ENCODE results near the gene TTC6.

TTC6 gene

DNA sequence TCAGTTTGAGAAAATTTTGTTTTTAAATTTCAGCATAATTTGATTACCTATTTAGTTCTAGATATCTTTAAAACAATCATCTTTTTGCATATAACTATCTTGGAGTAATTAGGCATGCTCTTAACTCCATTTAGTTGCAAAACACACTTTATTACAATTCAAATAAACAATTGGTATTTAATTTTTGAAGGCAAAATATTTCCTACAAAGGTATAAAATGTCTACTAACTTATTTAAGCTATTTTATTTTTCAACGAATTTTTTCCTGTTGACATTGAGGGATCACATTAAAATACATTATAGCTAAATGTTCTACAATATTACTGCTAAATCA, 8.7 kb upstream of the TTC6 start:
- no peak for DNase-seq

DNA sequence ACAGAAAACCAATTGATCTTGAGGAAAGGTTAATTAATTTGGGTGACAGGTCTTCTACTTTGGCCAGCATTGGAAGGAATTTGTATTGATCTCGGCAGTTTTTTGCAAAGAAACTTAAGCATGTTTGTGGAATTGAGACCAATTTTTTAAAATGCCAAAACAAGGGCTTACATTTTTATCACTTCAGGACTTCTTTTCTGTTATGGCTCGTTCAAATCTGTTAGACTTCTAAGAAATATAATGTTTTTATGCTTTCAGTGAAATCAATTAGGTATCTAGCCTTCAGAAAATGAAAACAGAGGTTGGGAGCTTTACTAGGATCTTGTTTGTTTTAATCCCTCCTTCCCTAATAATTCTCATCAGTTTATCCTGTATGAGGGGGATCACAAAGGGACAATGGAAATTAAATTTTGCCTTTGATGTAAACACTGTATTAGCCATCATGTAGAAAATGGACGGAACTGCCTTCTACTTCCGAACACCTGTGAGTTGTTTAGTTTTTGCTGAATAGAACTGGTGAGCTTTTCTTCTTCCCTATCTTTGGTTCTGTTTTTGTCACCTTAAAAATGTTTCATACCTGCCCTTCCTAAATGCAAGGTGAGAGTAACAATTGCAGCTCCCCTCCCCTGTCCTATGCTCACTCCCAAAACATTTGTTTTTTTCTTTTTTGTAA, 8.2 kb upstream of the TTC6 start:
- no peak for DNase-seq

DNA sequence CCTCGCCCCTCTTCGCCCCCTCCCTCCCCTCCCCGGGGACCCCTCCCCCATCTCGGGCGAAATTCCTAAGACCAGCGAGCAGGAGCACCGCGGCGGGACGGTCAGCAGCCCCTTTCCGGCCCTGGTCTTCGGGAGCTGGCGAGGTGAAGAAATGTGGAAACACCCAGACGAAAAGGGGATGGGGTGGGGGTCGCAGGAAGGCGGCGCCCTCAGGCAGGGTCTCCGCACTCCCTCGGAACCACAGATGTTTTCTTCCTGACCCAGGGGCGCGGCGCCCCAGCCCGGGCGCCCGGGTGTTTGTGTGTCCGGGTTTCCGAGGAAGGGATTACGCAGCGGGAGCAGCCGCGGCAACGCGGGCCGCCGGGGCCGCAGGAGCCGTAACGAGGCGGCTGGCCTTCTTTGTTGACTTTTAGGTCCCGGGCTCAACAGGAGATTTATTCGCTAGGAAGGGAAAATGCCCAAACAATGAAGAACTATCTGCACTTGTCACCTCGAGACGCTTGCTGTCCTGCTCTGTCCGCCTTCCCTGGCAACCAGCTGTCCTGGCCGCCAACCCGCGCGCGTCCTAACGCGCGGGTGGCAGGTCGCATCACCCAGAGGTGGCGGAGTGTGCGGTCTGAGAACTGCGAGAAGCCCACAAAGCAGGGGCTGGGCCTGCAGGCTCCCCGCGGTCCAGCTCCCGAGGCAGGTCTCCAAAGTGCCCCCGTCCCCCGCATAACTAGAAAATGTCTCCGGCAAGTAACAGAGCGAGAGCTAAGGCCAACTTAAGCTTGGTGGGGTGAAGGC, 7.4 kb upstream of the TTC6 start:
- DNase-seq = no peak

DNA sequence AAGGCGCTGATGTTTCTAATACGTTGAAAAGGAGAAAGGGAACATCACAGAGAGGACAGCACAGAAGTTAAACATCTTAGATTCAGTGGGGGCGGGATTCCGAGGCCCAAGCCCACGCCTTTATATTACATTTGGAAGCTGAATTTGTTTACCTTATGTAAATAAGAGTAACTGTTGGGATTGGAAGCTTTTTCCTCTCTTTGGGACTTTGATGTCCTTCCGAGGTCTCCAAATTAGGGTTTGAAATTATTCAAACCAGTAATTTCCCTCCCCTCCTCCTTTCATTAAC, 6.8 kb upstream of the TTC6 start:
- no peak for DNase-seq

DNA sequence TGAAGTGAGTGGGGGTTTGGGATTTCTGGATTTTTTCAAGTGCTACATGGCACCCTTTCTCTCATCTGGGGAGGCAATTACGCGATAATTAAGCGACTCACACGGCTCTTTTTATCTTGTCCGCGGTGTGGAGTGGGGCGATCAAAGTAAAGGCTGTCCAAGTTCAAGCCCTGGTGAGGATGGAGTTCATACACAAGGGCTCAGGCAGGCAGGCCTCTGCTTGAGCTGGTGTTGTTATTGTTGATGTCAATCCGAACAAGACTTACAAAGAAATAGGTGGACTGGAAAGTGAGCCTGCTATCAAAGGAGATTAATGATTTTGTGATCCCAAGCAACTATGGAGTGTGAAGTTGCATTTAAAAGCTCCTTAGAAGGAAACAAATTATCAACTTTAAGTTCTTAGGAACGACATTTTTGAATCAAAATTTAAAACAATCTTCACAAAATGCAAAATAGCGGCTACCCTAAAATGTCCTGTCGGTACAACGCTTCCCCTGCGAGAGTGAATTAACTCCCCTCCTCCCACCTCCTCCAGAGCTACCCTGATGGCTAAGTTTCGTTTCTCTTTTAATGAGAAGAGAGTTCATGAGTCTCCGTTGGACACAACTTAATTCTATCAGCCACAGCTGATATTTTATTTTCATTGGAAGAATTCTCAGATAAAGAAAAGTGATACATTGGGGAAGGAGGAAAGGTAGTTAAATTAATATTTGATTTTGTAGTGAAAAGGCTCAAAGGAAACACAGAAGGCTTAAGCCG, 6.3 kb upstream of the TTC6 start:
- DNase-seq = no peak

DNA sequence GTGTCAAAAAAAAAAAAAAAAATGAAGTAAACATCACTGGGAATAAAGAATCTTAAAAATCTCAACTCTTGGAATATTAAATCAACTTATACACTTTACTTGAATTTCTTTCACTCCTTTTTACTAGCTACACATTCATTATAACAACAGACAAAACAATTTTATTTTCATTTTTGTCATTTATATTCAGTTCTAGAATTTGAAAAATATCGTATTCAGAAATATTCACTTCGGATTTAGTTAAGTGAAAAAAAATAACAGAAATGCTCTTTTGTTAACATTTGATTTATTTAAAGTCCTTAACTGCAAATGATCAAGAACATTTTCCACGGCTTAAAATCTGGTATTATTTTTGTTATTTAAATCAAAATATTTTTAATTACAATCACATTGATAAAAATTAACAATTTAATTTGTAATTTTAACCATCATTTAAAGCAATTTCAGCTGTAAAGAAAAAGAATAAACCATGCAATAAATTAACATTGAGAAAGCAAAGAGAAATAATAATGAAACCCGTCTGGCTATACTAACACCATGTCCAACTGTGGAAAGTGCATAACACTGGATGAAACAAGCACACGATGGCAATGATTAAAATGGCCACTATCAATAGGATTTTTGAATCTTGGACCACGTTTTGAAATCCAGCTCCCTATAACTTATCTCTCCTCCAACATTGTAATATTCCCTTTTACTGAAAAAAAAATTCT, 5.6 kb upstream of the TTC6 start:
- DNase-seq = no peak

DNA sequence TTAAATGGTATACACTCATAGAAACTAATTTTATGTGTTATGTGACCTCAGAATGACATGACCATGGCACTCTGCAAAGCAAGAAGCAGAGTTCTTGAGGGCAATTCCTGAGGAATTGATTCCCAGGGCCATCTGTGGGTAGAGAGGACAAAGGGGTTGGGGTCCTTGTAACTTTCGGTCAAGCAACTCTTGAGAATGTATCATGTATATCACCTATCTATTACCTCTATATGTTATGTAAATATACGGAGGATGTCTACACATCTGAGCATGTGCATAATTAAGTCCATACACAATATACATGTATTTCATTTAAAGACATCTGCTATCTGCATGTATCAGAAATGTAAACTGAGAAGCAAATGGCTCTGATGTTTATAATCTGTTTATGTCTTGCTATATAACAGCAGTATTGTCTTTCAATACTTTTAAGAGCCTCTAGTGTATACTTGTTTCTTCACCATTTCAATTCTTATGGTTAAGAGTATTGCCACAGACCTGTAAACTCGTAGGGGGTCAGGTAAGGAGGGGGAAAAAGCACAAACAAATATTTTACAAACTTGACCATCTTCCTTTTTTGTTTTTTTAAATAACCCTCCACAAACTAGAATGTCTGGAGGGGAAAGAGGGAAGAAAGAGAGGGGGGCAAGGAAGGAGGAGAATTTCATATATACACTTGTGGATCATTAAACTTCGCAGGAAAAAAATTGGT, 4.8 kb upstream of the TTC6 start:
- no peak for DNase-seq

DNA sequence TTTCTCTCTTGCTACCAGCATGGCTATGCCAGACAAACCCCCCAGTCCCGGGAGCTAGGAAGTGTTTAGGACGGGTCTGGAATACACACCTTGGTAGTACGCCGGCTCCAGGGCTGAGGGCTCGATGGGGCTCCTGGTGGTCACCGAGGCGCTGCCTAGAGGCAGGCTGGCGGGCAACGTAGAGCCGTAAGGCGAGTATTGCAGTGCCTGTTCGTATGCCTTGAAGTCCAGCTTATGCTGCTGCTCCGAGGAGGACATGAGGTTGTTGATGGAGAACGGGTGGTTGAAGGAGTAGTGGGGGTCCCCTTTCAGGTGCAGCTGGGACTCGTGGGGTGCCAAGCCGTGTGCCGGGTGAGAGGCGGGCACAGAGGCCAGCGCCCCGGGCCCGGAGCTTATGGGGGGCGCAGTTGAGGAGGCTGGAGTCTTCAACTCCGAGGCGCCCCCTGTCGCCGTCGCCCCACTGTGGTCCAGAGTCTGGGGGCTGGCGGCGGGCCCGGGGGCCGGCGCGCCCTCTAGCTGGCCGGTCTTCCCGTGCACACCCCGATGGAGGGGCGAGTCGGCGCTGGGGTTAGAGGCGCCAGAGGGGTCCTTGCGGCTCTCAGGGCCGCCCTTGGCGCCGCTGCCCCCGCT, 4.0 kb upstream of the TTC6 start:
- no peak for DNase-seq

DNA sequence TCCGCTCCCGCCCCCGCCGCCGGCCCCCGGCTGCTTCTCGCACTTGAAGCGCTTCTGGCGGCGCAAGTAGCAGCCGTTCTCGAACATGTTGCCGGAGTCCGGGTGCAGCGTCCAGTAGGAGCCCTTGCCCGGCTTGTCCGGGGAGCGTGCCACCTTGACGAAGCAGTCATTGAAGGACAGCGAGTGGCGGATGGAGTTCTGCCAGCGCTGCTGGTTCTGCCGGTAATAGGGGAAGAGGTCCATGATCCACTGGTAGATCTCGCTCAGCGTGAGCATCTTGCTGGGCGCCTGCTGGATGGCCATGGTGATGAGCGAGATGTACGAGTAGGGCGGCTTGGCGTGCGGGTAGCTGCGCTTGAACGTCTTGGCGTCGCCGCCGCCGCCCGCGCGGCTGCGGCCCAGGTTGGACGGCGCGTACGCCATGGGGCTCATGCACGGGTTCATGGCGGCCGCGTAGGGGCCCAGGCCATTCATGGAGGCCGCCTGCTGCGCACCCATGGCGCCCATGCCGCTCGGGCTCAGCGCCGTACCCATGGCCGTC, 3.4 kb upstream of the TTC6 start:
- no peak for DNase-seq

DNA sequence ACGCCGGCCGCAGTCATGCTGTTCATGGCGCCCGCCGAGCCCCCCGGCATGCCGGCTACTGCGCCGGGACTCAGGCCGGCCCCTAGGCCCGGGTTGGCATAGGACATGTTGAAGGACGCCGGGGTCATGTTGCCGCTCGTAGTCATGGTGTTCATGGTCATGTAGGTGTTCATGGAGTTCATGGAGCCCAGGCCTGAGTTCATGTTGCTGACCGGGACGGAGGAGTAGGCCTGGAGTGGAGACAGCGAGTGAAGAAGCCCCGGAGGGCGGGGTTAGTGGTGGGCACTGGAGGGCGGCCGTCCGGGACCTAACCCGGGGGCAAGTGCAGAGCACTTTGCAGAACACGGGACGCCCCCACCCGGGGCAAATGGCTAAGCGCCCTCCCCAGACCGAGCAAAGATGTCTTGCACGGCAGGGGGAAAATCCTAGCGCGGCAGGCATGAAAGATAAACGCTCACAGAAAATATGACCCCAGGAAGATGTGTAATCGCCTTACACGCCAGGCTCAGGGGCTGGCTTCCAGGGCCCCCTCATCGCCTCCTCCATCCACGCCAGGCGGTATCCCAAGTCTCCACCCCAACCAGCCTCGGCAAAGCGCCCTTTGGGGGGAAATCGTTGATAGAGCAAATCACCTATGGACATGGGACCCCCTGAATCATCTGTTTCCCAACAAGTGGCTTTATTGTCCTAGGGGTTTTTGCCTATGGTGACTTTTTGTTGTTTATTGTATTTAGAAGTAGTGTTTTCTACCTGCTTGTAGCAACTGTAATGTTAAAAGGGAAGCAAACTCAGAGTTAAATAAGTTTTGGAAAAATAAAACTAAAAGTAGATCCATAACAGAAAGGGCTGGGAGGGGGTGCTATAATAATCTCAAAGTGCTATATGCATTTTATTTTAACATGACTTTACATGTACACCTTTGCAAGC, 2.7 kb upstream of the TTC6 start:
- no peak for DNase-seq

DNA sequence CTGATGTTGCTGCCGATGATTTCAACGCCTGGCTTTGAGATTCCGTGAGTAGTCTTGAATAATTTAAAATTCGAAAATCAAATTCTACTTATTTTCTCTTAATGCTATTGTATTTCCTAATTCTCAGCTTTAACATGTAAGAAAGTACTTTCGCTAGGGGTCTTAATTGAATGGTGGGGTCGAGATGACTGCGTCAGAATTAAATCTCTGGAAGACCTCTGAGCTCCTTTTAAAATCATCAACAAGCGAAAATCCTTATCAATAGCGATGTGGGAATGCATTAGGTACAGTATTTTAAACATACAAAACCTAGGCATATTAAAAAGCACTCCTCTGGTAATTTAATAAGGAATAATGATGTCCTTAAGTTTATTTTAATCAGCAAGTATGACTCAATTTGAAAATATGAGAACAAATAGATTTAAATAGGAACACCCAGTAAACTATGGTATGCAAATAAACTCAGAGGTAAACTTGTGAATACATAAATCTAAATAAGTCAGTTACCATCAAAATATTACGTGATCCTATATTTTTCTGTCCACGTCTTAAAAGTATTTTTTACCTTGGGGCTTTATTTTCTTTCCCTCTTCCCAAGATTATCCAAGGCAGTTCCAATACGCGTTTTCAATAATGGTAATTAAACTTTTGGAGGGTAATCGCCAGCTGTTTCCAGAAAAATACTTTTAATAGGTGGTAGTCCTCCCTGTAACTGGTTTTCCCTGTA, 1.8 kb upstream of the TTC6 start:
- no peak for DNase-seq

DNA sequence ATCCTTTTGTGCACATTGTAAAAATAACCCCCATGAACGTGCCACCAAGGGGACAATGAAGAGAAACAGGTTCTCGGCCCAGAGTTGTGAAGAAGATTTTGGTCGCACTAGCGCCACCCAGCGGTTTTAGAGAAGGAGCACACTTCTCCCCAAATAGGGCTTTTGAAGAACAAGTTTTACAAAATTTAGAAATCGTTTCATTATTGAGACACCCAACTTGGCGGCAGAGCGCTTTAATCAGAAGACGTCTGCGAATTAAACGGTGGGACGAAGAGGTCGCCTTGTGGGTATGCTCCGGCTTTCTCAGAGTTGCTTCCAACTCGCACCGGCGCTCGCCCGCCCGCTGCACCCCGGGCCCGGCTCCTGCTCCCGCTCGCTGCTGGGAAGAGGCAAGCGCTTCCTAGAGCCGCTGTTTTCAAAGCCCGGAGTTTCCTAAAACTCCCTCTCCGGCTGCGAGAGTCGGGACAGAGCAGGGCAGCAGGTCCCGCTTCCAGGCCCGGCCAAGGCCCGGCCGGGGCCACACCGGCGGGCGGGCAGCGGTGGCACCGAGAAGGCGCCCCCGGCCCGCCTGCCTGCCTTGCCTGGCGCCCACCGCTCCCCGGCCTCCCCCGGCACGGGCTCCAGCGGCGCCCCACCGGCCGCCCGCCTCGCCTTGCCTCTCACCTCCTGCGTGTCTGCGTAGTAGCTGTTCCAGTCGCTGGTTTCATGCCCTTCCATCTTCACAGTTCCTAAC, 1.0 kb upstream of the TTC6 start:
- DNase-seq = no peak

DNA sequence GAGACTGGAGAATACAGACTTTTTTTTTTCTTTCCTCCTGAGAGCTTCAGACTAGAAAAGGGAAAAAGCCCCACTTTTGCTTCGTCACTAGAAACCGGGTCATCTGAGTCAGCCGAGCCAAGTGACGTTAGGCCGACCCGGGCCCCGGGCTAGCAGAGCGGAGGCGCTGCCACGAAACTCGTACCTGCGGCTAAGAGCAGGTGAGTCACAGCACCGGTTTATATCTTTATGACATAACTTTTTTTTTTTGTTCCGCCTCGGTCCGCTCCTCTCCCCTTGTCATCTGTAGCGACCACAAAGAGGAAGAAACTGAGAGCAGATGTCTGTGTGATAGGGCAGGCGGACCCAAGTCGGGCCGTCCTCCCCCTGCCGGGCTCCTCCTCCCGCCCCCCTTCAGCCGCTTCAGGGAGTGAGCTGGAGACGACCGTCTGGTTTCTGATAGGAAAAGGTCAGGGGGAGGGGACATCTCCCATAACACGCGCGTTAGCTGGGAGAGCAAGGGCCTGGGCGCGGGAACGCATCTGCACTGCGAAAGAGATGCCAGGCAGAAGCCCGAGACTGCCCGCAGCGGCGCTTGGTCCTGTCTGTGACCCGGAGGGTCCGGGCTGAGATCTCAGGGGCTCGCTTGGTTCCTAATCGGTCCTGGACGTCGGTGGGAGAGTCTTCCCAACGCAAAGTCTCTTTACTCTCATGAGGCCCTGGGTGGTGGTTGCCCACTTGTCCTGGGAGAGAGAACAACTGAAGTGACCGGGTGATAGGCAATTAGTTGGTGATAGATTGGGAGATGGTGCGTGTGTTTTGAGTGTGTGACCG, 586 bp downstream of the TTC6 start:
- peak; percentile 21 for DNase-seq

DNA sequence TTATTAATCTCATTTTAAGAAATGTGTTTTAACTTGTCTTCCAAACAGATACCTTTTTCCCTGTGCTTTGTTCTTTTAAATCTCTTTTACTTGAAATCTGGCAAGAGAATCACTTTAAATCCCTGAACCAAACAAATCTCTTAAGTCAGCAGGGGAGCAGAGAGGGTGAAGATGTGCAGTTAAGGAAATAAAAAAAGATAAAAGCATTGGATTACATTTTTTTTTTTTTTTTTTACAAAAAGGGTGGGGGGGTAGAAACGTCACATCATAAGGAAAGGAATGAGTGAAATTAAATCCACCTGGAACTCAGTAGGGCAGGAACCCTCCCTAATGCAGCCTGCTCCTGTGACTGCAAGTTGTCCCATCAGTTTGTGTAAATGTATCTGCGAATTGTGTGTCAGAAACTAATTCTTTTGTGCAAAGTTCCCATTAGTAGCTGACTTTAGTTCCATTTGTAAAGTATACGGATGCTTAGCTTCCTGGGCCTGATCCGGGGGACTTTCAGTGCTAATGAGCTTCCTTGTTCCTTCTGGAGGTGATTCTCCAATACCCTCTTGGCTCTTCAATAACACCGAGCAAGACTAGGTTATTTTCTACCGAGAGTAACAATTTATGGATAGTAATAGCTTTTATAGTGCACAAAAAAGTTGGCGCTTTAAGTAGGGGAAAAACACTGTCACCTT, 1.5 kb downstream of the TTC6 start:
- no peak for DNase-seq

DNA sequence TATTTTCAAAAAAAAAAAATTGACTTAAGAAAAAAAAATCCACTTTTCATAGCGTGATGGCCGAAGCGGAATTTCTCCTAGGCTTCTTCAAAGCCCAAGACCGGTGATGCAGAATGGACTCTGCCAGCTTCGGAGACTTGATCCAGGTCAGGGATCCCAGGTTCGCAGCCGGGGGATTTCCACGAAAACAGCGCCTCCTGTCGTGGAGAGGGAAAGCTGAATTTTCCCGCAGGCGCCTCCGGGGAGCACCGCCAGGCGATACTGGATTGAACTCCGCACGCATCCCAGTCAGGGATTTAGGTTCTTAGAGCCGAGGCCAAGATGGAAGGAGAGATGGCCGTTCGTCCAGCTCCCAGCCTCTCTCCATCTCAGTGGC, 2.1 kb downstream of the TTC6 start:
- DNase-seq = no peak

DNA sequence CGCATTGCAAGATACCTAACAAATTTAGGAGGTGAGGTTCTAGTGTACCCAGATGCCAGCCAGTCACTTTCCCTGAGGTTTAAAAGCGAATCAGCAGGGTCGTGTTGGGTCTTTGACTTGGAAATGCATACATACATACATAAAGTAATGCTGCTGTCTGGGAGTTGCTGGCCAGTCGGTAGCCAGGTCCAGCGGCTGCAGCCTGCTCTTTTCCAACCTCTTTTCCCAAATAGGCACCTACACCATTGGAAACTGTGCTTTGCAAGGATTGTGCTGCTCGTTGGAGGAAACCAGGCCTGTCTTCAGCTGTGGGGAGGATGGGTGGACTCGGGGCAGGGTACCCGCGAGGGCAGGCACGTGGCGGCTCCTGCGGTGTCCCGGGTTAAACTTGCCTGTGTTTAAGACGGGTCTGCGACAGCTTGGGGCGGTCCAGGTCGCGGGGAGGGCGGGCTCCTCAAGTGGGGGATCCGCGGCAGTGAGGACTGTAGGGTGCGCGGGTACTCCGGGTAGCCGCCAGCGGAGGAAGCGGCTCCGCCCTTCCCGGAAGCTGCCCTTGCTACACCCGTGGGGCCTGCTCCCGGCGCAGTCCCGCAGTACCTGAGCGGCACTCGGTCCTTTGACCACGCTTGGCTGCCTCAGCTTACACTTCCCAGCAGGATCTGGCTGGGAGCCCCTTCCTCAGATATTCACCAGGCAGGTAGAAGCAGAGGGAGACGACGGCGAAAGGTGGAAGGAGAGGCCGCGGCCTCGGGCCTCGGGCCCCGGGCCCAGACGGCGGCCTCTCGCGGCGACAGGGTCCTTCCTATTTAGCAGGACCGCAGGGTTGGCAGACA, 2.7 kb downstream of the TTC6 start:
- no peak for DNase-seq
